Smooth muscle cell (in vitro differentiated cells): ENCODE data around the gene ZMIZ1. TPM values are rescaled to one million over a fixed set of nuclear protein-coding genes. Genes with fewer than 3 reads are reported as not detected.

Source experiments
- DNase-seq: peaks from one replicate; lab custom pipeline; 2025; ENCODE audit not compliant: unreplicated experiment; lab: John Stamatoyannopoulos, UW
- H2AFZ ChIP-seq: fragments of 200-600 bp; sonication (generic); 2 replicates; pipeline ENCODE4 v1.6.0; 2016; ENCODE audit warnings: antibody characterized with exemption, low read depth, mild to moderate bottlenecking
- H3F3A ChIP-seq: fragments of 200-600 bp; sonication (generic); 2 replicates; pipeline ENCODE4 v1.6.0; 2017; ENCODE audit warnings: antibody characterized with exemption, low read depth
- H3K27ac ChIP-seq: fragments of 200-600 bp; sonication (generic); 2 replicates; pipeline ENCODE4 v1.5.1; 2016; ENCODE audit warnings: low read depth, mild to moderate bottlenecking
- H3K27me3 ChIP-seq: fragments of 200-600 bp; sonication (generic); 2 replicates; pipeline ENCODE4 v1.6.1; 2016; ENCODE audit warnings: low read depth, mild to moderate bottlenecking
- H3K36me3 ChIP-seq: fragments of 200-600 bp; sonication (generic); 2 replicates; pipeline ENCODE4 v1.5.1; 2016; ENCODE audit warnings: low read depth
- H3K4me1 ChIP-seq: fragments of 200-600 bp; sonication (generic); 2 replicates; pipeline ENCODE4 v1.5.1; 2016; ENCODE audit warnings: low read depth
- H3K4me2 ChIP-seq: fragments of 200-600 bp; sonication (generic); 2 replicates; pipeline ENCODE4 v1.6.0; 2016; ENCODE audit warnings: mild to moderate bottlenecking
- H3K4me3 ChIP-seq: fragments of 200-600 bp; sonication (generic); 2 replicates; pipeline ENCODE4 v1.5.1; 2016; ENCODE audit warnings: mild to moderate bottlenecking
- H3K79me2 ChIP-seq: fragments of 200-600 bp; sonication (generic); 2 replicates; pipeline ENCODE4 v1.6.0; 2016; ENCODE audit warnings: low read depth, mild to moderate bottlenecking
- H3K9ac ChIP-seq: fragments of 200-600 bp; sonication (generic); 2 replicates; pipeline ENCODE4 v1.6.0; 2016; ENCODE audit warnings: low read depth
- H3K9me3 ChIP-seq: fragments of 200-600 bp; sonication (generic); replicated peaks from 2 replicates; pipeline ENCODE4 v1.5.1; 2016; ENCODE audit warnings: low read depth
- H4K20me1 ChIP-seq: fragments of 200-600 bp; sonication (generic); 2 replicates; pipeline ENCODE4 v1.6.0; 2016; ENCODE audit warnings: low read depth
- WGBS: methylation state at CpG from one replicate; pipeline ENCODE4 v1.1.7; 2016; ENCODE audit warnings: low lambda C conversion rate; 5-methylcytosine and 5-hydroxymethylcytosine counted together
- polyA plus RNA-seq: library from polyadenylated mRNA; unstranded; fragments of >200 nt; fragmentation: Nextera tagmentation; extraction: Ambion mirVana; gene quantifications from 2 replicates; pipeline ENCODE4 v1.2.1, GENCODE V29; 2016
- total RNA-seq: library from RNA; depleted of rRNA; stranded (reverse); fragments of >200 nt; gene quantifications from 2 replicates; pipeline ENCODE4 v1.2.3, GENCODE V29; 2014
- TF ChIP-seq, protein P1 (sequence below): fragments of 200-600 bp; sonication (generic); IDR thresholded peaks from 2 replicates; pipeline ENCODE4 v1.5.1; 2017; ENCODE audit warnings: borderline replicate concordance, mild to moderate bottlenecking, antibody characterized with exemption; ENCODE audit not compliant: insufficient read depth, poor library complexity, severe bottlenecking

Gene ZMIZ1
- total and polyA plus RNA-seq, 2 experiments from 2014 or later = 24.2 to 31.3 TPM

DNA sequence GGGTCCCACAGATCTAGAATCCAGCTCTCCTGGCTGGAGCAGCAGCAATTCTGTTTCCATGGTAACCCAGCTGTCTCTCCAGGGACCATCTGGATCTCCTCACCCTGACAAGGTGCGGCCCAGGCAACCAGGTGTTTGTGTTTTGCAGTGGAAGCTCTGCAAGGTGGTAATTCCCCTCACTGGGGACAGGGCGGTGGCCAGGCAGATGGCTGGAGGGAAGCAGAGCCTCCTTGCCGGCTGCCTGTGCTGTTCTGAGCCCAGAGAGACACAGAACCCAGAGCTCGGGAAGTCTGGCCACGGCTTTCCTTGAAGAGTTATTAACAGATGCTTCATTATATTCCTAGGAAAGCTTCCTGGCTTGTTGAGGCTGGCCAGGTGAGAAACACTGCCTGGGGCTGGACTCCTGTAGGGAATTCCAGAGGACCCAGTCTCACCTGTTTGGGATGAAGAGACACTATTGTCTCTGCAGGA lies 160.3 kb downstream of the ZMIZ1 start:
- TF ChIP-seq, protein P1, sequence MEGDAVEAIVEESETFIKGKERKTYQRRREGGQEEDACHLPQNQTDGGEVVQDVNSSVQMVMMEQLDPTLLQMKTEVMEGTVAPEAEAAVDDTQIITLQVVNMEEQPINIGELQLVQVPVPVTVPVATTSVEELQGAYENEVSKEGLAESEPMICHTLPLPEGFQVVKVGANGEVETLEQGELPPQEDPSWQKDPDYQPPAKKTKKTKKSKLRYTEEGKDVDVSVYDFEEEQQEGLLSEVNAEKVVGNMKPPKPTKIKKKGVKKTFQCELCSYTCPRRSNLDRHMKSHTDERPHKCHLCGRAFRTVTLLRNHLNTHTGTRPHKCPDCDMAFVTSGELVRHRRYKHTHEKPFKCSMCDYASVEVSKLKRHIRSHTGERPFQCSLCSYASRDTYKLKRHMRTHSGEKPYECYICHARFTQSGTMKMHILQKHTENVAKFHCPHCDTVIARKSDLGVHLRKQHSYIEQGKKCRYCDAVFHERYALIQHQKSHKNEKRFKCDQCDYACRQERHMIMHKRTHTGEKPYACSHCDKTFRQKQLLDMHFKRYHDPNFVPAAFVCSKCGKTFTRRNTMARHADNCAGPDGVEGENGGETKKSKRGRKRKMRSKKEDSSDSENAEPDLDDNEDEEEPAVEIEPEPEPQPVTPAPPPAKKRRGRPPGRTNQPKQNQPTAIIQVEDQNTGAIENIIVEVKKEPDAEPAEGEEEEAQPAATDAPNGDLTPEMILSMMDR = no peak
- H3K27me3 ChIP-seq = no peaks in the 10 kb centered on the region
- no peak overlapping the region for H3K4me2 ChIP-seq
- peaks cover 16% of the 10 kb centered on the region for H3F3A ChIP-seq
- H3K9me3 ChIP-seq = no peaks in the 10 kb centered on the region
- peak overlapping the region; percentile 17 for H3K27ac ChIP-seq
- H2AFZ ChIP-seq = no peak overlapping the region
- H3K36me3 ChIP-seq = no peaks in the 10 kb centered on the region
- WGBS = 62% methylated on average over 5 of the region's 5 CpGs
- no peak overlapping the region for H3K9ac ChIP-seq
- no peaks in the 10 kb centered on the region for H3K79me2 ChIP-seq
- no peak overlapping the region for H3K4me3 ChIP-seq
- no peak for DNase-seq
- peaks cover 31% of the 10 kb centered on the region for H3K4me1 ChIP-seq
- peaks cover 88% of the 10 kb centered on the region for H4K20me1 ChIP-seq

DNA sequence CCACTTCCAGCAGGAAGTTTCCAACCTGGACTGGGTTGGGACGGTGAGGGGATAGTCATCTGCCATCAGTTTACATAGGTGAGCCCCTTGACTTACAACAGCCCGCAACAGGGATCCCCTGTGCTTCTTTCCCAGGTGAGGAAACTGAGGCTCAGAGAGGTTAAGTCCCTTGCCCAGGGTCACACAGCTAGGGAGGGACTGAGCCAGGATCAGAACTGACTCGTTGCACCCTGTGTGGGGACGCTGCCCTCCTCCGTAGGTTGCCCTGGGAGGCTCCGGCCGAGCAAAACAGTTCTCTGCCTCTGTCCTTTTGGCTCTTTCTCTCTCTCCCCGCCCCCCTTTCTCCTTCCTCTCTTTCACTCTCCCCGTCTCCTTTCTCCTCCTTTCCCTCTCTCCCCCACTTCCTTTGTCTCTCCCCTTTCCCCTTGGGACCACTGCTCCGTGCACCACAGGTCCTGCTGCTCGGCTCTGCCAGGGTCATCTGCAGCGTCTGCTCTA lies 161.1 kb downstream of the ZMIZ1 start:
- H3K27me3 ChIP-seq = no peaks in the 10 kb centered on the region
- peaks cover 88% of the 10 kb centered on the region for H4K20me1 ChIP-seq
- no peak overlapping the region for H2AFZ ChIP-seq
- peak overlapping the region; percentile 17 for H3K27ac ChIP-seq
- 77% methylated on average over 10 of the region's 12 CpGs for WGBS
- no peak for DNase-seq
- H3K9me3 ChIP-seq = no peaks in the 10 kb centered on the region
- H3K4me2 ChIP-seq = no peak overlapping the region
- peaks cover 23% of the 10 kb centered on the region for H3K4me1 ChIP-seq
- peaks cover 17% of the 10 kb centered on the region for H3F3A ChIP-seq
- TF ChIP-seq, protein P1 = no peak
- no peaks in the 10 kb centered on the region for H3K36me3 ChIP-seq
- no peak overlapping the region for H3K9ac ChIP-seq
- H3K4me3 ChIP-seq = no peak overlapping the region
- H3K79me2 ChIP-seq = no peaks in the 10 kb centered on the region

DNA sequence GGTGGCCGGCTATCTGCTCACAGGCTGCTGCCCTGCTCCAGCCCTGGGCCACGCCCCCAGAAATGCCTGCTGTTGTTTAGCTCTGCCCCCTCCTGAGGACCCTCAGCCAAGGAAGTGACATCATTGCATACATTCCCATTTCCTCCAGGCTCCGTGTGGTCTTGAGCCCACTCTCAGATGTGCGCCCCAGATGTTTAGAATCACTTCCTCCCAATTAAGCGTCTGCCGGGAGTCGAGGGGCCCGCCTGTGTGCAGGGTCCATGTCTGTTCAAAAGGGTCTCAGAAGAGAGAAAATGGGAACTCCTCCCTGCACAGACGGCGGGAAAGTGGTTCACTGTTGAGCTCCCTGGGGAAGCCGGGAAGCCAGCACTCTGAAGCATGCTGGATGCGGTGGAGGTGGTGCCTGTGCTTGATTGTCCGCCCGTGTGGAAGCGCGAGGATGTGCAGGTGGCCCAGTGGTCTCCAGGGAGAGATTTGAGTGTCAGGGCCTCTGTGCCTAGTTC lies 161.6 kb downstream of the ZMIZ1 start:
- Histone ChIP-seq H3K4me1 (peaks cover 20% of the 10 kb centered on the region), H3K79me2 (no peaks in the 10 kb centered on the region), H3K27me3 (no peaks in the 10 kb centered on the region), H3K4me2 (no peak overlapping the region), H3F3A (peaks cover 13% of the 10 kb centered on the region), H3K9me3 (no peaks in the 10 kb centered on the region), H2AFZ (no peak overlapping the region), H3K36me3 (no peaks in the 10 kb centered on the region), H3K27ac (no peak overlapping the region), H4K20me1 (peaks cover 88% of the 10 kb centered on the region), H3K4me3 (no peak overlapping the region), H3K9ac (no peak overlapping the region)
- no peak for DNase-seq
- WGBS = 79% methylated on average over 16 of the region's 16 CpGs
- TF ChIP-seq, protein P1 = no peak

DNA sequence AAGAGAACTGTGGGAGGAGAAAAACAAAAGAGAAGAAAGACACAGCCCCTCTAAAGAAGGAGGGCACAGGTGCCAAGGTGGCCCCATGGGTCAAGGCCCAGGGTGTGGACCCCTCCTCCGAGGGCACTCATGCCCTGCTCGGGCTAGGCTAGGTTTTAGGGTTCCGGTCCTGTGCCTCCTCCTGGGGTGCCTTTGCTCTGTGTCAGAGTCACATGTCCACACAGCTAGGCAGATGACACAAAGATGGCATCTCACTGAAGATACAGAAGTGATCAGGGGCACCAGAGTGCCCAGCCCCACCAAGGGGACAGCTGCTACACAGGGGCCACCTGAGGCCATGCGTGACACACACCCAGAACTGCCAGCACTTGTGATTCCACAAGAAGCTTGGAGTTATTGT lies 162.1 kb downstream of the ZMIZ1 start:
- Histone ChIP-seq H3F3A (peaks cover 13% of the 10 kb centered on the region), H3K9me3 (no peaks in the 10 kb centered on the region), H3K79me2 (no peaks in the 10 kb centered on the region), H3K27me3 (no peaks in the 10 kb centered on the region), H3K4me3 (no peak overlapping the region), H3K4me1 (peaks cover 20% of the 10 kb centered on the region), H2AFZ (no peak overlapping the region), H4K20me1 (peaks cover 88% of the 10 kb centered on the region), H3K27ac (no peak overlapping the region), H3K9ac (no peak overlapping the region), H3K4me2 (no peak overlapping the region), H3K36me3 (no peaks in the 10 kb centered on the region)
- no peak for DNase-seq
- WGBS = 100% methylated on average over 4 of the region's 4 CpGs
- TF ChIP-seq, protein P1 = no peak
